ENCODE results near the gene MT1G. TPM values are rescaled to one million over a fixed set of nuclear protein-coding genes. Genes with fewer than 3 reads are reported as not detected.

Gene MT1G
- polyA plus RNA-seq, 1 donor from 2014 or later = not detected

- Histone ChIP-seq H3K36me3 (ENCODE audit: insufficient read depth, low read length) (no peaks in the 10 kb centered on the region), H3K27me3 (ENCODE audit: insufficient read depth, low read depth, low read length) (peaks cover 75% of the 10 kb centered on the region), H3K27ac (ENCODE audit: low read length) (no peak overlapping the region), H3K79me2 (replicated peaks; ENCODE audit: insufficient read depth, low read length) (no peaks in the 10 kb centered on the region), H3F3A (ENCODE audit: insufficient read depth, low read length, poor library complexity, severe bottlenecking) (no peaks in the 10 kb centered on the region), H3K9ac (ENCODE audit: low read length) (no peak overlapping the region), H3K4me3 (ENCODE audit: low read length) (peak overlapping the region; percentile 65), H3K9me2 (ENCODE audit: insufficient read depth, low read length) (no peaks in the 10 kb centered on the region), H3K4me2 (ENCODE audit: low read length) (no peak overlapping the region), H2AFZ (ENCODE audit: low read depth, low read length) (no peak overlapping the region), H4K20me1 (ENCODE audit: insufficient read depth) (no peaks in the 10 kb centered on the region), H3K9me3 (ENCODE audit: low read length) (no peaks in the 10 kb centered on the region)
- no peak for TF ChIP-seq CTCF (IDR thresholded peaks at IDR 0.05; ENCODE audit: poor library complexity, severe bottlenecking)
- TF ChIP-seq, protein P1, sequence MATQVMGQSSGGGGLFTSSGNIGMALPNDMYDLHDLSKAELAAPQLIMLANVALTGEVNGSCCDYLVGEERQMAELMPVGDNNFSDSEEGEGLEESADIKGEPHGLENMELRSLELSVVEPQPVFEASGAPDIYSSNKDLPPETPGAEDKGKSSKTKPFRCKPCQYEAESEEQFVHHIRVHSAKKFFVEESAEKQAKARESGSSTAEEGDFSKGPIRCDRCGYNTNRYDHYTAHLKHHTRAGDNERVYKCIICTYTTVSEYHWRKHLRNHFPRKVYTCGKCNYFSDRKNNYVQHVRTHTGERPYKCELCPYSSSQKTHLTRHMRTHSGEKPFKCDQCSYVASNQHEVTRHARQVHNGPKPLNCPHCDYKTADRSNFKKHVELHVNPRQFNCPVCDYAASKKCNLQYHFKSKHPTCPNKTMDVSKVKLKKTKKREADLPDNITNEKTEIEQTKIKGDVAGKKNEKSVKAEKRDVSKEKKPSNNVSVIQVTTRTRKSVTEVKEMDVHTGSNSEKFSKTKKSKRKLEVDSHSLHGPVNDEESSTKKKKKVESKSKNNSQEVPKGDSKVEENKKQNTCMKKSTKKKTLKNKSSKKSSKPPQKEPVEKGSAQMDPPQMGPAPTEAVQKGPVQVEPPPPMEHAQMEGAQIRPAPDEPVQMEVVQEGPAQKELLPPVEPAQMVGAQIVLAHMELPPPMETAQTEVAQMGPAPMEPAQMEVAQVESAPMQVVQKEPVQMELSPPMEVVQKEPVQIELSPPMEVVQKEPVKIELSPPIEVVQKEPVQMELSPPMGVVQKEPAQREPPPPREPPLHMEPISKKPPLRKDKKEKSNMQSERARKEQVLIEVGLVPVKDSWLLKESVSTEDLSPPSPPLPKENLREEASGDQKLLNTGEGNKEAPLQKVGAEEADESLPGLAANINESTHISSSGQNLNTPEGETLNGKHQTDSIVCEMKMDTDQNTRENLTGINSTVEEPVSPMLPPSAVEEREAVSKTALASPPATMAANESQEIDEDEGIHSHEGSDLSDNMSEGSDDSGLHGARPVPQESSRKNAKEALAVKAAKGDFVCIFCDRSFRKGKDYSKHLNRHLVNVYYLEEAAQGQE (IDR thresholded peaks at IDR 0.05; ENCODE audit: borderline replicate concordance) = no peak
- no peak for TF ChIP-seq SMC3 (conservative IDR thresholded peaks at IDR 0.05; ENCODE audit: poor library complexity)
- TF ChIP-seq EZH2 (IDR thresholded peaks at IDR 0.05; ENCODE audit: borderline replicate concordance, insufficient read depth, low read length, poor library complexity, severe bottlenecking) = no peak
These were observed 41.8 kb downstream of the MT1G start for GRCh38 chr16:56625943-56626654.

DNA sequence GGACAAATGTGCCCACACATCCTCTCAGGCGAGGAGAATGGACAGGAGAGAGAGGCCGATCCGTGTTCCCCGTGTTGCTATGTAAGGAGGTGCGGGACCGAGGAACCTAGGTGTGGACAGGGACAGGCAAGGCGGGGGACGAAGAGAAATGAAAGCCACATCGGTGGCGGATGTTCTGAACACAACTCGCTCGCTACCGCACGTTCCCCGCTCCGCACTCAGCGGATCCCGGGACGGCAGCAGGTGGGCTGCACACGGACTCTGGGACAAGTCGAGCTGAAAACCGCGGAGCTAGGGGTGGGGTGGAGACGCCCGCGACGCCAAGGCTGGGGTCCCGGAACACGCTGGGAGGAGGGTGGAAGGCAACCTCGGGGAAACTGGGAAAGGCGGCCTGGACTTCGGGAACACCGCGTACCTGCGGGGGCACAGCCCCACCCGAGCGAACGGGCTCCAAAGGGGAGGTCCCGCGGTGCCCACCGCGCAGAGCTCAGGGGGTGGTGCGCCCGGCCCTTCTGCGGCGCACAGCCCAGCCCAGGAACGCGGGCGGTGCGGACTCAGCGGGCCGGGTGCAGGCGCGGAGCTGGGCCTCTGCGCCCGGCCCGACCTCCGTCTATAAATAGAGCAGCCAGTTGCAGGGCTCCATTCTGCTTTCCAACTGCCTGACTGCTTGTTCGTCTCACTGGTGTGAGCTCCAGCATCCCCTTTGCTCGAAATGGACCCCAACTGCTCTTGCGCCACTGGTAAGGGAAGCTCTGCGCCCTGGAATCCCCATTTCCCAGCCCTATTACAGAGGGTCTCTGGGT is 42.5 kb downstream of the MT1G start, which contains the start of gene MT1E:
Gene MT1E (plus strand): TSS at position 642 of the 803 bp plus-strand sequence. CDS start 71 bp downstream, at position 713.
- peaks cover 69% of the 10 kb centered on the region for H3K27me3 ChIP-seq (ENCODE audit: insufficient read depth, low read depth, low read length)
- H2AFZ ChIP-seq (ENCODE audit: low read depth, low read length) = no peak within 1 kb of the TSS
- TF ChIP-seq SMC3 (conservative IDR thresholded peaks at IDR 0.05; ENCODE audit: poor library complexity) (no peak), CTCF (IDR thresholded peaks at IDR 0.05; ENCODE audit: poor library complexity, severe bottlenecking) (no peak), EZH2 (IDR thresholded peaks at IDR 0.05; ENCODE audit: borderline replicate concordance, insufficient read depth, low read length, poor library complexity, severe bottlenecking) (peak; percentile 20)

More for the DNA sequence above, 42.5 kb downstream of the MT1G start, which contains the start of gene MT1E:
- Histone ChIP-seq H3K4me2 (ENCODE audit: low read length) (peak within 1 kb of the TSS; percentile 28), H4K20me1 (ENCODE audit: insufficient read depth) (no peaks in the 10 kb centered on the region), H3F3A (ENCODE audit: insufficient read depth, low read length, poor library complexity, severe bottlenecking) (no peaks in the 10 kb centered on the region), H3K9me2 (ENCODE audit: insufficient read depth, low read length) (no peaks in the 10 kb centered on the region), H3K36me3 (ENCODE audit: insufficient read depth, low read length) (no peaks in the 10 kb centered on the region), H3K9me3 (ENCODE audit: low read length) (no peaks in the 10 kb centered on the region), H3K79me2 (replicated peaks; ENCODE audit: insufficient read depth, low read length) (no peaks in the 10 kb centered on the region), H3K27ac (ENCODE audit: low read length) (no peak within 1 kb of the TSS), H3K4me3 (ENCODE audit: low read length) (peak within 1 kb of the TSS; percentile 65), H3K9ac (ENCODE audit: low read length) (no peak within 1 kb of the TSS)
